Ovary (tissue), 10 donors: ENCODE results near the gene AKAP8L. TPM values are rescaled to one million over a fixed set of nuclear protein-coding genes. Genes with fewer than 3 reads are reported as not detected.
A peak's percentile ranks its signal among the peaks of the same experiment; 100 is the strongest.

Experiments used
- DNase-seq, 5 donors: peaks; one replicate each; pipeline ENCODE4 v3.0.0-alpha.2; 2019 to 2020
- H3K27ac ChIP-seq, 2 donors: fragments of 200-600 bp; one replicate each; pipeline versions ENCODE4 v1.5.1 to v1.8.0; 2019 to 2022
- H3K27me3 ChIP-seq: fragments of 200-600 bp; one replicate; pipeline ENCODE4 v1.8.0; 2022
- H3K36me3 ChIP-seq: fragments of 200-600 bp; sonication (generic); one replicate; pipeline ENCODE4 v1.5.1; 2019
- H3K4me1 ChIP-seq: one replicate; pipeline ENCODE4 v1.8.1; 2013; ENCODE audit warnings: mild to moderate bottlenecking, moderate library complexity; ENCODE audit not compliant: insufficient read depth
- H3K4me3 ChIP-seq: fragments of 200-600 bp; sonication (generic); one replicate; pipeline ENCODE4 v1.5.1; 2017
- H3K9me3 ChIP-seq, 2 donors: fragments of 200-600 bp in 1 of 2; sonication (generic) in 1 of 2; one replicate each; pipeline versions ENCODE4 v1.5.1 to v1.8.1; 2013 to 2019; ENCODE audit warnings: mild to moderate bottlenecking in 1 of 2, moderate library complexity in 1 of 2
- CTCF ChIP-seq, 3 donors: fragments of 450-650 bp in 2 of 3; fragments of 200-600 bp in 1 of 3; IDR thresholded peaks; one replicate each; pipeline versions ENCODE4 v1.5.1 to v1.8.0; 2016 to 2022; ENCODE audit warnings: antibody characterized with exemption in 3 of 3, mild to moderate bottlenecking in 1 of 3
- EP300 ChIP-seq: sonication (generic); formaldehyde crosslinking; IDR thresholded peaks from one replicate; pipeline ENCODE4 v1.6.1; 2017; ENCODE audit warnings: antibody characterized with exemption
- POLR2A ChIP-seq: fragments of 450-650 bp; IDR thresholded peaks from one replicate; pipeline ENCODE4 v1.6.1; 2017; ENCODE audit warnings: antibody characterized with exemption, mild to moderate bottlenecking, moderate library complexity
- WGBS, 3 donors: extraction: QIAGEN DNeasy Blood & Tissue Kit in 1 of 3; methylation state at CpG; one replicate each; pipeline versions ENCODE4 v1.1.5 to v1.1.7; 2013 to 2017; 5-methylcytosine and 5-hydroxymethylcytosine counted together
- intact Hi-C, 4 donors: fragments of 100-400 bp; cut with DNase I; formaldehyde crosslinking; loops; one replicate each; pipeline versions ENCODE4 v1.11.0 to v1.15.1; 2022 to 2023
- long read RNA-seq, 3 donors: library from polyadenylated mRNA in 2 of 3; unstranded in 2 of 3; transcript quantifications; one replicate each; pipeline ENCODE4 v2.0.0 and lab custom pipeline, GENCODE V29; 2021 to 2026
- polyA plus RNA-seq, 2 donors: library from polyadenylated mRNA; stranded (reverse); fragments of 200-250 nt in 1 of 2; fragments of 350-450 nt in 1 of 2; fragmentation: Illumina TruSeq in 1 of 2; extraction: RNeasy Lipid Tissue Mini Kit (QIAGEN cat#74804) in 1 of 2; gene quantifications; one replicate each; pipeline ENCODE4 v1.2.3, GENCODE V29; 2013 to 2014
- total RNA-seq, 7 donors: library from RNA; depleted of rRNA in 2 of 7; stranded (reverse); fragments of >200 nt in 2 of 7; fragmentation: NEBNext Ultra II Directional in 3 of 7; extraction: Animal tissue kit (Norgen Biotek cat#: 25700) in 3 of 7; gene quantifications; one replicate each; pipeline versions ENCODE4 v1.1.0 to v1.2.4, GENCODE V29; 2016 to 2023
- donor health status: DM: no; HTN: no; CAD: no; lungs with moderate emphysema.
- donor health status: DM: no; HTN: no; CAD: no.
- donor health status: Bipolar disorder and iron deficiency.
- donor health status: DM: yes; HTN: yes; CAD: no.
- donor health status: DM: no; HTN: no; CAD: no.
- donor health status: DM: yes; HTN: yes; CAD: no.

The AKAP8L gene
- total RNA-seq (100 to 1,000 TPM in 3 of 7 donors, 10 to 100 TPM in 4; 85.9 to 121 (median 93.2) TPM), polyA plus RNA-seq (10 to 100 TPM; 70.3 to 78.5 TPM)
- long read RNA-seq, donor 1, transcript AKAP8L-201 (14 exons, 2,146 nt), result major isoform, 18 of 48 reads
- long read RNA-seq, donor 1, partial matches to known transcripts, result 13 of 48 reads
- long read RNA-seq, donor 1, other reads (novel, unspliced or antisense), result 12 of 48 reads
- long read RNA-seq, donor 2, transcript AKAP8L-201 (14 exons, 2,146 nt), result major isoform, 10 of 18 reads
- long read RNA-seq, donor 2, partial matches to known transcripts, result 5 of 18 reads
- long read RNA-seq, donor 2, other reads (novel, unspliced or antisense), result 0 of 18 reads
- long read RNA-seq, donor 3, transcript AKAP8L-201 (14 exons, 2,146 nt), result major isoform, 64 of 159 reads
- long read RNA-seq, donor 3, partial matches to known transcripts, result 31 of 159 reads
- long read RNA-seq, donor 3, other reads (novel, unspliced or antisense), result 59 of 159 reads

GRCh38 chr19:15418579-15419412 lies at the start of gene AKAP8L:
TSS of gene AKAP8L (minus strand) at chr19:15418988. CDS start at chr19:15418923, 65 bp downstream.
- WGBS, 3 donors, result 0% methylated on average over 60 to 61 of the region's 61 CpGs
- Histone ChIP-seq H3K27ac (peak within 1 kb of the TSS; percentile 22 to 67), H3K4me1 (peaks cover 25% of the 10 kb centered on the region), H3K9me3 (no peaks in the 10 kb centered on the region), H3K36me3 (no peaks in the 10 kb centered on the region), H3K27me3 (no peaks in the 10 kb centered on the region), H3K4me3 (peak within 1 kb of the TSS; percentile 99)
- DNase-seq, result peak; percentile 97 to 99 (median 98)
- peak; percentile 37 to 56 (median 49) for TF ChIP-seq CTCF (IDR thresholded peaks at IDR 0.05)
- TF ChIP-seq EP300, result no peak
- peak; percentile 83 for TF ChIP-seq POLR2A
- intact Hi-C loops, result loop anchor here in 1 of 4 donors (5.0 kb wide), 1 partner anchor 86 kb away; the partner anchor contains the start of gene BRD4

GRCh38 chr19:15467734-15468214 lies 49.0 kb upstream of the AKAP8L start:
- no peak for DNase-seq
- no peaks in the 10 kb centered on the region for H3K36me3 ChIP-seq
- no peaks in the 10 kb centered on the region for H3K4me1 ChIP-seq
- intact Hi-C loops, result loop anchor here in 1 of 4 donors (10.0 kb wide), 1 partner anchor 77 kb away; no protein-coding TSS in a partner anchor
- H3K4me3 ChIP-seq, result no peak overlapping the region
- TF ChIP-seq POLR2A (no peak), EP300 (no peak), CTCF (IDR thresholded peaks at IDR 0.05) (no peak)
- no peak overlapping the region for H3K27ac ChIP-seq
- H3K9me3 ChIP-seq, result no peaks in the 10 kb centered on the region
- 68 to 75% (median 69%) methylated on average over 6 of the region's 6 CpGs for whole genome bisulfite sequencing, 3 donors
- no peaks in the 10 kb centered on the region for H3K27me3 ChIP-seq

- TF ChIP-seq EP300 (no peak), POLR2A (no peak), CTCF (IDR thresholded peaks at IDR 0.05) (no peak)
- intact Hi-C loops, result loop anchor here in 1 of 4 donors (10.0 kb wide), 1 partner anchor 78 kb away; no protein-coding TSS in a partner anchor
- no peaks in the 10 kb centered on the region for H3K36me3 ChIP-seq
- no peaks in the 10 kb centered on the region for H3K27me3 ChIP-seq
- WGBS, 3 donors, result 46 to 64% (median 46%) methylated on average over 8 of the region's 8 CpGs
- no peak for DNase-seq
- no peak overlapping the region for H3K27ac ChIP-seq
- H3K4me1 ChIP-seq, result no peaks in the 10 kb centered on the region
- no peak overlapping the region for H3K4me3 ChIP-seq
- no peaks in the 10 kb centered on the region for H3K9me3 ChIP-seq
Measured at GRCh38 chr19:15466851-15467733, 48.3 kb upstream of the AKAP8L start.
